ENCODE measurements around the gene CDHR3. TPM values are rescaled to one million over a fixed set of nuclear protein-coding genes. Genes with fewer than 3 reads are reported as not detected.

The CDHR3 gene
- total and polyA plus RNA-seq, 2 donors (not counting 3 experiments of a cell fraction or from before 2014, with no cell fraction given): 0.46 to 2.3 TPM

DNA sequence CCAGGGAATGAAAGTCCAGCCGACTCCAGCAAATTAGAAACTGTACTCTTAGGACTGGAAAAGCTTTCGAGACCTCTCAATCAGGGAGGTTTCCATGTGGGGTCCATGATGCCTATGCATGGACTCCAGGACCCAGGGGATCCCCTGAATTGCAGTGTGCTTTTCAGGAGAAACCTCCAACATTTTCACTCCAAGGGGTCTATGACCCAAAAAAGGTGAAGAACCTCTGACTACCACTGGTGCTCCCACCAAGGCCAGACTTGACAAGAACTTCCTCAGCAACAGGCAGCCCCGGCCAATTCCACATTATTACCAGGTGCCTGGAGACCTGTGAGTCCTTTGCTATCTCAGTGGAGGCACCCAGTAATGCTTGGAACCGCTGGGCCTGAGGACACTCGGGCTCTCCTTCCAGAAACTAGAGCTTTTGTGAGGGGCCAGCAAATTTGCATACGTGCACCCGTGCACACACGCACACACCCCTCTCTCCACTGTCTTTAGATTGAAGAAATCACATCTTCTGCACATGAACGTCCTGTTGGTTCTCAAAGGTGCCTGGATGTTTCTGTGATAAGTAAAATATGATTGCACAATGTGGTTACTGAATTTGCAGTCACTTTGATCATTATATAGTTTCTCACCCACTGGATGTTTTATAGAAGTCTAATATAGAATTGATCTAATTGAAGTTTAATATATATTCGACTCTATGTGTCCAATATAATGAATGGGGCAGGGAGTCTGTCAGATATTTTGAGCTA, 94.3 kb downstream of the CDHR3 start:
- Histone ChIP-seq H3K27me3 (ENCODE audit: control insufficient read depth in 2 of 2, insufficient read depth in 2 of 2, low read length in 2 of 2) (peaks cover 5 to 8% of the 10 kb centered on the region in 2 experiments), H3K9ac (replicated peaks; ENCODE audit: extremely low read depth, insufficient read depth, low read length) (no peak overlapping the region), H3K27ac (ENCODE audit: insufficient read depth, low read depth, low read length) (no peak overlapping the region), H3K4me2 (ENCODE audit: insufficient read depth, low read length) (no peak overlapping the region), H3K9me3 (replicated peaks; ENCODE audit: control insufficient read depth, insufficient read depth, low read length) (no peaks in the 10 kb centered on the region), H3K4me1 (ENCODE audit: control insufficient read depth, extremely low read depth, insufficient read depth, low read length) (no peaks in the 10 kb centered on the region), H3K4me3 (replicated peaks in 1 of 3; ENCODE audit: insufficient read depth in 1 of 3, low read depth in 1 of 3, low read length in 3 of 3) (no peak overlapping the region), H3K36me3 (ENCODE audit: control insufficient read depth in 2 of 2, extremely low read depth in 1 of 2, insufficient read depth in 2 of 2, low read length in 2 of 2) (no peaks in the 10 kb centered on the region), H4K20me1 (replicated peaks; ENCODE audit: control insufficient read depth, extremely low read depth, insufficient read depth, low read length) (no peaks in the 10 kb centered on the region), H2AFZ (ENCODE audit: low read depth, low read length) (no peak overlapping the region), H3K79me2 (ENCODE audit: control insufficient read depth, insufficient read depth, low read length) (no peaks in the 10 kb centered on the region), H3K9me1 (replicated peaks; ENCODE audit: control insufficient read depth, extremely low read depth, insufficient read depth, low read length) (no peaks in the 10 kb centered on the region)
- no peak for FAIRE-seq
- TF ChIP-seq GATA2 (IDR thresholded peaks at IDR 0.05; ENCODE audit: insufficient read depth, insufficient read length, low read depth, low read length): no peak
- TF ChIP-seq, protein P1, sequence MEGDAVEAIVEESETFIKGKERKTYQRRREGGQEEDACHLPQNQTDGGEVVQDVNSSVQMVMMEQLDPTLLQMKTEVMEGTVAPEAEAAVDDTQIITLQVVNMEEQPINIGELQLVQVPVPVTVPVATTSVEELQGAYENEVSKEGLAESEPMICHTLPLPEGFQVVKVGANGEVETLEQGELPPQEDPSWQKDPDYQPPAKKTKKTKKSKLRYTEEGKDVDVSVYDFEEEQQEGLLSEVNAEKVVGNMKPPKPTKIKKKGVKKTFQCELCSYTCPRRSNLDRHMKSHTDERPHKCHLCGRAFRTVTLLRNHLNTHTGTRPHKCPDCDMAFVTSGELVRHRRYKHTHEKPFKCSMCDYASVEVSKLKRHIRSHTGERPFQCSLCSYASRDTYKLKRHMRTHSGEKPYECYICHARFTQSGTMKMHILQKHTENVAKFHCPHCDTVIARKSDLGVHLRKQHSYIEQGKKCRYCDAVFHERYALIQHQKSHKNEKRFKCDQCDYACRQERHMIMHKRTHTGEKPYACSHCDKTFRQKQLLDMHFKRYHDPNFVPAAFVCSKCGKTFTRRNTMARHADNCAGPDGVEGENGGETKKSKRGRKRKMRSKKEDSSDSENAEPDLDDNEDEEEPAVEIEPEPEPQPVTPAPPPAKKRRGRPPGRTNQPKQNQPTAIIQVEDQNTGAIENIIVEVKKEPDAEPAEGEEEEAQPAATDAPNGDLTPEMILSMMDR (IDR thresholded peaks at IDR 0.05; ENCODE audit: extremely low read depth in 1 of 2, insufficient read depth in 1 of 2, low read depth in 1 of 2, low read length in 2 of 2): no peak
- no peak for TF ChIP-seq JUN (IDR thresholded peaks at IDR 0.05; ENCODE audit: borderline replicate concordance, insufficient read depth, insufficient read length, low read depth)
- no peak for TF ChIP-seq POLR2AphosphoS5 (IDR thresholded peaks at IDR 0.05; ENCODE audit: insufficient read depth, low read depth, low read length)
- no peak for TF ChIP-seq MYC (IDR thresholded peaks at IDR 0.05; ENCODE audit: low read depth, low read length)
- TF ChIP-seq POLR2A (IDR thresholded peaks at IDR 0.05; ENCODE audit: low read depth, low read length): no peak
- TF ChIP-seq, protein P2, sequence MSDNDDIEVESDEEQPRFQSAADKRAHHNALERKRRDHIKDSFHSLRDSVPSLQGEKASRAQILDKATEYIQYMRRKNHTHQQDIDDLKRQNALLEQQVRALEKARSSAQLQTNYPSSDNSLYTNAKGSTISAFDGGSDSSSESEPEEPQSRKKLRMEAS (IDR thresholded peaks at IDR 0.05; ENCODE audit: insufficient read depth, insufficient read length): no peak
- no peak for DNase-seq (ENCODE audit: low read depth, low spot score)
- dilution Hi-C loops (cut with MboI; ENCODE audit: extremely low pct_ligation_motif_present, low sequenced_read_pairs) (loop anchor here (25.0 kb wide), 1 partner anchor 105 kb away; no protein-coding TSS in a partner anchor), intact Hi-C loops (cut with micrococcal nuclease) (loop anchor here (1.0 kb wide), 2 partner anchors 96 to 109 kb away; no protein-coding TSS in a partner anchor)
- ChIA-PET CTCF (interaction anchor here (1.1 to 8.8 kb wide), 9 partner anchors 9 to 111 kb away, joined by 3 to 209 read pairs (median 6); no protein-coding TSS in a partner anchor), POLR2A (no interaction called here)
- BruUV-seq (replicated peaks): no TSS peak

All from endothelial cell of umbilical vein (primary cell).